Limb (tissue), 2 donors: ENCODE data around the gene QRSL1.
"Not testable (repeated sequence)": the region's sequence is repeated elsewhere in the genome, so short reads cannot be mapped to it uniquely, and the experiment has no call there.

ENCODE experiments used
- DNase-seq, 2 donors: peaks; one replicate each; pipeline ENCODE4 v3.0.0-alpha.2; 2016; ENCODE audit errors: extremely low spot score in 2 of 2

The QRSL1 gene, protein sequence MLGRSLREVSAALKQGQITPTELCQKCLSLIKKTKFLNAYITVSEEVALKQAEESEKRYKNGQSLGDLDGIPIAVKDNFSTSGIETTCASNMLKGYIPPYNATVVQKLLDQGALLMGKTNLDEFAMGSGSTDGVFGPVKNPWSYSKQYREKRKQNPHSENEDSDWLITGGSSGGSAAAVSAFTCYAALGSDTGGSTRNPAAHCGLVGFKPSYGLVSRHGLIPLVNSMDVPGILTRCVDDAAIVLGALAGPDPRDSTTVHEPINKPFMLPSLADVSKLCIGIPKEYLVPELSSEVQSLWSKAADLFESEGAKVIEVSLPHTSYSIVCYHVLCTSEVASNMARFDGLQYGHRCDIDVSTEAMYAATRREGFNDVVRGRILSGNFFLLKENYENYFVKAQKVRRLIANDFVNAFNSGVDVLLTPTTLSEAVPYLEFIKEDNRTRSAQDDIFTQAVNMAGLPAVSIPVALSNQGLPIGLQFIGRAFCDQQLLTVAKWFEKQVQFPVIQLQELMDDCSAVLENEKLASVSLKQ

DNA sequence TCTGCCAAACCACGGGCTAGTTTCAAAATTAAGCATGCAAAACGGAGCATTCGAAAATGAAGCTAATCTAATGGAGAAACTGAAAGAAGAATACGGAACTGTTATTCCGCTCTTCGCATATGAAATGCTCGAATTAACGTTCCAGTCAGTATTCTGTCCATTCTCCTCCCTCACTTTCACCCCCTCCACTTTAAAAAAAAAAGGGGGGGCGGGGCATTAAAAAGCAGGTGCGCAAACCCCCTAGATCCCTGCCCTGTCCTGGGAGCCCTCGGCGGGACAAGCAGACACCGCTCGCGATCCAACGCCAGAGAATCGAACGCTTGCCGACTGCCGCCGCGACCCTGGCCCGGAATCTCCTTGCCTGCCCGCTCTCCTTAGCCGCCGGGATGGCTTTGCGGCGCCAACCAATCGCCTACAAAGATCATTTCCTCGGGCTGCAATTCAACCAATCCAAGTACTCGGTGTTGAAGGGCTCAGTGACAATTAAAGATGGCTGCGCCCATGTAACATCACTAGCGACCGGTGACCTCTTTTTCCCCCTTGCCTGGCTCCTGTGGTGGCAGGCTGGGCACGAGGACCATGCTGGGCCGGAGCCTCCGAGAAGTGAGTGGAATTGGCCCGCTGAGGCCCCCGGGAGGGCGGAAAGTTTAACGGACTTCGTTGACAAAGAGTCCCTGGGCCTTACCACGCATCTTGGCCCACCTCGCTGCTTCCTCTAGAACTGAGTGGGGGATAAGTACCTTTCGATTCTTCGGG is at the start of gene QRSL1, which contains the start of gene RTN4IP1:
Gene QRSL1, plus strand, starts transcription at position 476 of the 756 bp plus-strand sequence. Its CDS starts 104 bp downstream, at position 580.
Gene RTN4IP1, minus strand, starts transcription at position 396 of the 756 bp plus-strand sequence. CDS start 477 bp downstream, outside the sequence.
- peak; percentile 92 to 96 for DNase-seq

- no peak for DNase-seq
Measured at GRCh38 chr6:106581468-106581867, 47.9 kb upstream of the QRSL1 start.

- no peak for DNase-seq
Measured at GRCh38 chr6:106586815-106587415, 42.5 kb upstream of the QRSL1 start.

- not testable (repeated sequence) for DNase-seq
Measured at GRCh38 chr6:106588937-106589336, 40.4 kb upstream of the QRSL1 start.

DNA sequence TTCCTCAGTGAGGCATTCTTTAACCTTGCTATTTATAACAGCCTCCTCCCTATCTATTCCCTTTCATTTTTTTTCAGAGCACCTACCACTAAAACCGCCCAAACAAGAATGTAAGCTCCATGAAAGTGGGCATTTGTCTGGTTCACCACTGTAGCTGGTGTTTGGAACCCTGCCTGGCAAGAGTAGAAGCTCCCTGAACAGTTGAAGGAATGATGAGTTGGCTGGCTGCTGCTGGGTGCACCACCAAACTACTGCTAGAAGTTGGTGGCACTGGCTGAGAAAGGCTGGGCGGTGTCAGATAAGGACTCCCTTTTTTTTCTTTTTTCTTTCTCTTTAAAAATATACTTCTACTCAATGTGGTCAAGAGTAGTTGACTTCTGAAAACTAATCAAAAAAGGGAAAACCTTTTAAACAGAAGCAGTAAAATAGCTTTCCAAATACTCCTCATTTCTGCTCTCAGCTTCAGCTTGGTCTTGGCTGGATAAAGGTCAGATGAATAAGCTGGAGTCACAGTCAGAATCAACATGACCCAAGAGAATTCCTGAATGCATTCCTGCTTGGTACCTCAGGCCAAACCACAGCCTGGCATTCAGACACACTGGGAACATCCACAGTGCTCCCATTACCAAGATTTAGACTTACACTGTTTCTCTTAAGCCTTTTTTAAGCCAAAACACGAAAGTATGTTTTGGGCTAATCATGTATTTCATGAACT is 38.1 kb upstream of the QRSL1 start:
- DNase-seq: no peak

DNA sequence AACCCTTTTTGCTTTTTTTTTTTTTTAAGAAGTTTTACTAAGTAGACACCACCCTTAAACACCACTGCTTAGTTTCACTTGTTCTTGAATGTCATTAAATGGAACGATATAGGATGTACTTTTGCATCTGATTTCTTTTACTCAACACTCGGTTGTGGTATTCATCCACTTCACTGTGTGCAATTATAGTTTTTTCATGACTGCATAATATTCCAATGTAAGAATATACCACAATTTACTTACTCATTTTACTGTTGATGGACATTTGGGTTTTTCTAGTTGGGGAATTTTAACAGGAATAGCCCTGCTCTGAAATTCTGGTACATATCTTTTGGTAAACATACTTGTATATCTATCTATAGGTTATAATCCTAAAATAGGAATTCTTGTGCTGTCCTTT is 29.9 kb upstream of the QRSL1 start:
- no peak for DNase-seq

DNA sequence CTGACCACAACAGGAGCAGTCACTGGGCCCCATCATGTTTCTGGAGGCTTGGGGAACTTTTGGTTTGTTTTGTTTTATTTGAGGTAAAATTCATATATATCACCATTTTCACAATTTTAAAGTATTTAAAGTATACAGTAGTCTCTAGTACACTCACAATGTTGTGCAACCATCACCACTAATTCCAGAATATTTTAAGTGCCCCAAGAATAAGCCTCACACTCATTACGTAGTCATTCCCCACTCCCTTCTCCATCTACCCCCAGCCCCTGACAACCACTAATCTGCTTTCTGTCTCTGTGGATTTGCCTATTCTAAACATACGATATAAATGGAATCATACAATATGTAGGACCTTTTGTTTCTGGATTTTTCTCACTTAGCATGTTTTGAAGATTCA is 29.0 kb upstream of the QRSL1 start:
- no peak for DNase-seq

DNA sequence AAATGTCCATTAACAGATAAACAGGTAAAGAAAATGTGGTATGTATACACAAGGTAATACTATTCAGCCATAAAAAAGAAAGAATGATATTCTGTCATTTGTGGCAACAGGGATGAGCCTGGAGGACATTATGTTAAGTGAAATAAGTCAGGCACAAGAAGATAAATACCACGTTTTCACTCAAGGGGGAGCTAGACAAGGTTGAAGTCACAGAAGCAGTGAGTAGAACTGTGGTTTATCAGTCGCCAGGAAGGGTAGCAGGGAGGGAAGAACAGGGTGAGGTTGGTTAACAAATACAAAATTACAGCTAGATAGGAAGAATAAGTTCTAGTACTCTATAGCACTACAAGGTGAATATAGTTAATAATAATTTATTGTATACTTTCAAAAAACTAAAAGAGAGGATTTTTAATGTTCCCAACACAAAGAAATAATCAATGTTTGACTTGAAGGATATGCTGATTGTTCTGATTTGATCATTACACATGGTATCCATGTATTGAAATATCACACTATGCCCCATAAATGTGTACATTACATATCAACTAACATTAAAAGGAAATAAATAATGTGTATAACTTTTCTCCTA is 21.2 kb upstream of the QRSL1 start:
- DNase-seq: no peak

DNA sequence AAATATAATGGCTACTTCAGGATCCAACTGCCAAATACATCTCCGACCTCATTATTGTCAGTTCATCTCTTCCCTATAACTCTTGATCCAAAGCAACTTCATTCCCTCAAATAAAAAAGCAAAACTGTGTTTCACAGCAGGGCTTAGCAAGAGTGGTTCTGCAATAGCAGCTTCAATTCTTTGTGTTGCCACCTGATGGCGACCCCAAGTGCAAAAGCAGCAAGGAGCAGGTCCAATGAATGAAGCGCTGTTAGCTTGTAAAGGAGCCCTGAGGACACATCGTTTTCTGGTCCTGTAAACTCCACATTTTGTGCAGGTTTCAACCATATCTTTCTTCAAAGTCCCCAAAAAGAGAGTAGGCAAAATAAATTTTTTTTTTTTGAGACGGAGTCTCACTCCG is 19.7 kb upstream of the QRSL1 start:
- DNase-seq: peak in 1 of 2 donors; percentile 32

DNA sequence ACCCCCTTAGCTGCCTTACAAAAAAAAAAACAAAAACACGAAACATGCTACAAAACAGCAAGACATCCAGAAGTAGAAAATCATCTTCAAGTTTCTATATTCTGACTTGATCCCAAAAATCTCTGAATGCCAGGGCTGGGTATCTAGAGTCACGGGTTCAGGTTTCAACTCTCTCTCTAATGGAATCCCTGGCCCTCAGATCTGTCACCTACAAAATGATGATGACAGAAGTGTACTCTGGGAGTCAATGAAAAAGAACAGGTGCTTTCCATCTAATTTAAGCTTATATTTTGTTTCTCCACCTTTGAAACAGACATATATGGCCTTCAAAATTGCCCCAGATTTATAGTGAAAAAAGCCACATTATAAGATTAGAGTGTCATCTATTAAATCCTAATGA is 18.3 kb upstream of the QRSL1 start:
- DNase-seq: no peak

GRCh38 chr6:106612671-106613416 is 16.5 kb upstream of the QRSL1 start:
- DNase-seq: no peak

- DNase-seq: no peak
Measured at GRCh38 chr6:106613590-106613989, 15.8 kb upstream of the QRSL1 start.

DNA sequence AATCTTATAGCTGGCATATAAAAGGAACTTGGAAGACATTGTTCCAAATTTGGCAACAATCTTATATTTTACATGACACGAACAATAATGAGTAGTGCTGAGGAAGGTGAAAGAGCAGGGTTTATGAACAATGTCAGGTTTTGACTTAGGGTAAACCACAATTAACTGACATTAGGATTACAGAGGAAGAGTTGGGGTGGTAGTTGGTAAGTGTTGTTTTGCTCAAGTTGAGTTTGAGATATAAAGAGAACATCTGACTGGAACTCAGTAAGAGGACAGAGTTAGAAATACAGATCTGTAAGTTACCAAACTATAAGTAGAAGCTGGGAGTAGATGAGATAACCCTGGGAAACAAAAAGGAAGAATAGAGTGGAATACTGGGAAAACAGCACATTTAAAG is 15.2 kb upstream of the QRSL1 start:
- DNase-seq: no peak

GRCh38 chr6:106614592-106615257 is 14.7 kb upstream of the QRSL1 start:
- no peak for DNase-seq

GRCh38 chr6:106617302-106617701 is 12.1 kb upstream of the QRSL1 start:
- no peak for DNase-seq

- no peak for DNase-seq
Measured at GRCh38 chr6:106617857-106618256, 11.5 kb upstream of the QRSL1 start.

GRCh38 chr6:106618324-106618723 is 11.1 kb upstream of the QRSL1 start:
- DNase-seq: no peak

DNA sequence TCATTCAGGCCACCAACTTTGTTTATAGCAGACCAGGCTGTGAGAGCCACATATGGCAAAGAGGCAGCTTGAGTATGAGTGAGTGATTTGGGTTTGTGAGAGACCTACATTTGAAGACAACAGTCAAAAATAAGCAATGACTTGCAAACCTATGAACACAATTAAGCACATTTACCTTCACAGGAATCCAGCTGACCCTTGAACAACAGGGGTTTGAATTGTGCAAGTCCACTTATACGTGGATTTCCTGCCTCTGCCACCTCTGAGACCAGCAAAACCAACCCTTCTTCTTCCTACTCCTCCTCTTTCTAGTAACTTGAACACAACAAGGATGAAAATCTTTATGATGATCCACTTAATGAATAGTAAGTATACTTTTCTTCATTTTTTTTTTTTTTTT is 10.2 kb upstream of the QRSL1 start:
- no peak for DNase-seq

DNA sequence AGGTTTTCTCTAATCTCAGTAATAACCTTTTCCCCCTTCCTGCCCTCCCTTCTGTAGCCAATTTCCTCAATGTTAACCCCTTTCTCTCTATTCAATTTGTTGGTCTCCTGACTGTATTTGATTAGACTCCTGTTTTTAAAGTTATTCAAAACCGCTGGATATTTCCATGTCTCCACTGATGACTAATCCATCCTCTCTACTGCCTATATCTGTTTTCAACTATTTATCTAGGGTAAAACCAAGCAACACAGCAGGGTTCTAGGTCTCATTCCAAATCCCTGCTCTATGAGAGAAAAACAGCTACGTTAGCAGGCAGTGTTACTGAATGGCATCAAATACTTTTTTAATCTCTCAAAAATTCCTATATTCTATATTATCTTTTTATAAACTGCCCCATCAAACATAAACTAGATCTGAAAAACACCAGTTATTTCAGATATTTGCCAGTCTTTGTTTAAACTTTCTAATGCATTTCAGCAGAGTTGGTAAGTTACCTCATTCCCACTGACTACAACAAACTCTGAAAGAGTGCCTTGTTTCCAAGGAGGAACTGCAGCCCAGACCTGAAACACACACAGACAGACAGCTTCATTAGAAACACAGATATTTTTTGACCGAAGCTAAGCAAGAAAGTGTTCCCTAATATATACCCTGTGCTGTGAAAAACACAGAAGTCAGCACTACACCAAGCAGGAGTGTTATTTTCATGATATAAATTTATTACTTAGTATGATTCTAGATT is 8.3 kb upstream of the QRSL1 start:
- DNase-seq: no peak
